ENCODE results near the gene ZBTB7C. TPM values are rescaled to one million over a fixed set of nuclear protein-coding genes. Genes with fewer than 3 reads are reported as not detected.

ZBTB7C gene
- total and polyA plus RNA-seq, 9 of the 15 experiments (the other 6 are each of a cell fraction or from before 2014, with no cell fraction given) = not detected

DNA sequence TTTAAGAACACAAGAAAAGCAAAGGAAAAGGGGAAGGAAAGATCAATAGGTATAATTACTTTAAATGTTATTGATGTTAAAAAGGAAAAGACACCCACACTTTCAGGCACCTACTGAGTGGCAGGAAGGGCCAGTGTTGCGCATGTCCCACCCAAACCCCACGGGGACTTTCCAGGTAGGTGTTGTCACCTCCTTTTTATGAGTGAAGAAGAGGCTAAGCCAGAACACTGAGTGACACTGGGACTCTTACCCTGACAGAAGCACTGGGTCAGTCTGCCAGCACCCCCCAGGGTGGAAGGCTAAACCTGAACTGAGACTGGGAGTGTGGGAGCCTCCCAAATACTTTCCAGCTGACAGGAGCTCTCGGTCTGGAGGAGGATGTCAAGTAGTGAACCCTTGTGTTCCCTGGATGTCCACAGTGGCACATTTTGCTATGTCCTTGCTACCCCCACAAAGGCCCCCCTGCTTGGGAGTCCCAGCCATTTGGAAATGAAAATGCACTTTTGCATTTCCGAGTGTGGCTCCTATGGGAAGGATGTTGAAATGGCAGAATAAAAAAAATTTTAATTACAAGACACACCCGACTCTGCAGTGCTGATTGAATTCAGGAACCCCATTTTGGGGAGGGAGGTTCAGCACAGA, 387.8 kb downstream of the ZBTB7C start (continued):
- TF ChIP-seq LCOR (CRISPR knock-in tag; IDR thresholded peaks at IDR 0.05) (no peak), PCBP1 (IDR thresholded peaks at IDR 0.05; ENCODE audit: low read depth, low read length, poor library complexity, severe bottlenecking) (no peak), SMAD3 (CRISPR knock-in tag; conservative IDR thresholded peaks at IDR 0.05) (no peak), ZNF785 (CRISPR knock-in tag; IDR thresholded peaks at IDR 0.05) (no peak), SP1 (CRISPR knock-in tag; IDR thresholded peaks at IDR 0.05) (no peak), ZFX (CRISPR knock-in tag; IDR thresholded peaks at IDR 0.05) (no peak), KDM5B (IDR thresholded peaks at IDR 0.05; ENCODE audit: insufficient replicate concordance, low read depth, low read length) (no peak), HDAC8 (tag; IDR thresholded peaks at IDR 0.05) (no peak), ZNF217 (CRISPR knock-in tag; IDR thresholded peaks at IDR 0.05) (no peak), PTBP1 (IDR thresholded peaks at IDR 0.05; ENCODE audit: low read depth, low read length) (no peak)
- TF ChIP-seq, protein P1, sequence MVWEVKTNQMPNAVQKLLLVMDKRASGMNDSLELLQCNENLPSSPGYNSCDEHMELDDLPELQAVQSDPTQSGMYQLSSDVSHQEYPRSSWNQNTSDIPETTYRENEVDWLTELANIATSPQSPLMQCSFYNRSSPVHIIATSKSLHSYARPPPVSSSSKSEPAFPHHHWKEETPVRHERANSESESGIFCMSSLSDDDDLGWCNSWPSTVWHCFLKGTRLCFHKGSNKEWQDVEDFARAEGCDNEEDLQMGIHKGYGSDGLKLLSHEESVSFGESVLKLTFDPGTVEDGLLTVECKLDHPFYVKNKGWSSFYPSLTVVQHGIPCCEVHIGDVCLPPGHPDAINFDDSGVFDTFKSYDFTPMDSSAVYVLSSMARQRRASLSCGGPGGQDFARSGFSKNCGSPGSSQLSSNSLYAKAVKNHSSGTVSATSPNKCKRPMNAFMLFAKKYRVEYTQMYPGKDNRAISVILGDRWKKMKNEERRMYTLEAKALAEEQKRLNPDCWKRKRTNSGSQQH (CRISPR knock-in tag; IDR thresholded peaks at IDR 0.05) = no peak

All from K562 (cell line).